Tibial nerve (tissue), 4 donors: ENCODE results near the gene GIMD1. TPM values are rescaled to one million over a fixed set of nuclear protein-coding genes. Genes with fewer than 3 reads are reported as not detected.
"Not testable (repeated sequence)": the region's sequence is repeated elsewhere in the genome, so short reads cannot be mapped to it uniquely, and the experiment has no call there.

Source experiments
- DNase-seq, 2 donors: peaks; one replicate each; pipeline ENCODE4 v3.0.0-alpha.2; 2019; ENCODE audit warnings: low spot score in 2 of 2
- H3K27ac ChIP-seq, 4 donors: fragments of 200-600 bp; sonication (generic) in 3 of 4; one replicate each; pipeline ENCODE4 v1.5.1; 2017 to 2019; ENCODE audit warnings: mild to moderate bottlenecking in 1 of 4
- H3K27me3 ChIP-seq, 2 donors: fragments of 200-600 bp; sonication (generic) in 1 of 2; one replicate each; pipeline versions ENCODE4 v1.5.1 to v1.6.0; 2017 to 2019
- H3K36me3 ChIP-seq, 3 donors: fragments of 200-600 bp; sonication (generic); one replicate each; pipeline ENCODE4 v1.5.1; 2018 to 2019
- H3K4me1 ChIP-seq, 4 donors: fragments of 200-600 bp; sonication (generic) in 3 of 4; one replicate each; pipeline ENCODE4 v1.5.1; 2017 to 2019
- H3K4me3 ChIP-seq, 4 donors: fragments of 200-600 bp; sonication (generic) in 3 of 4; one replicate each; pipeline ENCODE4 v1.5.1; 2017 to 2019; ENCODE audit warnings: mild to moderate bottlenecking in 1 of 4, moderate library complexity in 1 of 4
- H3K9me3 ChIP-seq, 4 donors: fragments of 200-600 bp; sonication (generic) in 3 of 4; one replicate each; pipeline ENCODE4 v1.5.1; 2017 to 2019
- EP300 ChIP-seq, 2 donors: sonication (generic); formaldehyde crosslinking; IDR thresholded peaks; one replicate each; pipeline ENCODE4 v1.6.1; 2017; ENCODE audit warnings: antibody characterized with exemption in 2 of 2, mild to moderate bottlenecking in 1 of 2
- POLR2A ChIP-seq, 2 donors: fragments of 450-650 bp; IDR thresholded peaks; one replicate each; pipeline ENCODE4 v1.6.1; 2017; ENCODE audit warnings: antibody characterized with exemption in 2 of 2, mild to moderate bottlenecking in 2 of 2, moderate library complexity in 2 of 2
- WGBS, 2 donors: methylation state at CpG; one replicate each; pipeline ENCODE4 v1.1.5; 2018; 5-methylcytosine and 5-hydroxymethylcytosine counted together
- total RNA-seq, 4 donors: library from RNA; depleted of rRNA; stranded (reverse); fragments of >200 nt; gene quantifications; one replicate each; pipeline ENCODE4 v1.1.0, GENCODE V29; 2016
- TF ChIP-seq, protein P1 (sequence below), 5 experiments: fragments of 200-600 bp in 3 of 5; fragments of 450-650 bp in 2 of 5; sonication (generic) in 3 of 5; IDR thresholded peaks; one replicate each; pipeline ENCODE4 v1.5.1; 2016 to 2019; ENCODE audit warnings: antibody characterized with exemption in 5 of 5, mild to moderate bottlenecking in 3 of 5, moderate library complexity in 2 of 5

Gene GIMD1
- not detected for total RNA-seq

- no peaks in the 10 kb centered on the region for H3K36me3 ChIP-seq
- no peak within 1 kb of the TSS for H3K4me3 ChIP-seq
- TF ChIP-seq, protein P1, sequence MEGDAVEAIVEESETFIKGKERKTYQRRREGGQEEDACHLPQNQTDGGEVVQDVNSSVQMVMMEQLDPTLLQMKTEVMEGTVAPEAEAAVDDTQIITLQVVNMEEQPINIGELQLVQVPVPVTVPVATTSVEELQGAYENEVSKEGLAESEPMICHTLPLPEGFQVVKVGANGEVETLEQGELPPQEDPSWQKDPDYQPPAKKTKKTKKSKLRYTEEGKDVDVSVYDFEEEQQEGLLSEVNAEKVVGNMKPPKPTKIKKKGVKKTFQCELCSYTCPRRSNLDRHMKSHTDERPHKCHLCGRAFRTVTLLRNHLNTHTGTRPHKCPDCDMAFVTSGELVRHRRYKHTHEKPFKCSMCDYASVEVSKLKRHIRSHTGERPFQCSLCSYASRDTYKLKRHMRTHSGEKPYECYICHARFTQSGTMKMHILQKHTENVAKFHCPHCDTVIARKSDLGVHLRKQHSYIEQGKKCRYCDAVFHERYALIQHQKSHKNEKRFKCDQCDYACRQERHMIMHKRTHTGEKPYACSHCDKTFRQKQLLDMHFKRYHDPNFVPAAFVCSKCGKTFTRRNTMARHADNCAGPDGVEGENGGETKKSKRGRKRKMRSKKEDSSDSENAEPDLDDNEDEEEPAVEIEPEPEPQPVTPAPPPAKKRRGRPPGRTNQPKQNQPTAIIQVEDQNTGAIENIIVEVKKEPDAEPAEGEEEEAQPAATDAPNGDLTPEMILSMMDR (IDR thresholded peaks at IDR 0.05): no peak
- no peak for TF ChIP-seq EP300 (IDR thresholded peaks at IDR 0.05)
- TF ChIP-seq POLR2A (IDR thresholded peaks at IDR 0.05): no peak
- H3K9me3 ChIP-seq: no peaks in the 10 kb centered on the region
- H3K27ac ChIP-seq: no peak within 1 kb of the TSS
- WGBS, 2 donors: 72 to 74% methylated on average over 5 of the region's 5 CpGs
- DNase-seq: no peak
- H3K4me1 ChIP-seq: peaks cover 0 to 17% (median 3%) of the 10 kb centered on the region in 4 donors
- H3K27me3 ChIP-seq: no peaks in the 10 kb centered on the region
These were observed at the start of gene GIMD1 for GRCh38 chr4:106368678-106369077. GIMD1 (minus strand) TSS chr4:106368778; CDS start chr4:106367435, 1,343 bp downstream.

DNA sequence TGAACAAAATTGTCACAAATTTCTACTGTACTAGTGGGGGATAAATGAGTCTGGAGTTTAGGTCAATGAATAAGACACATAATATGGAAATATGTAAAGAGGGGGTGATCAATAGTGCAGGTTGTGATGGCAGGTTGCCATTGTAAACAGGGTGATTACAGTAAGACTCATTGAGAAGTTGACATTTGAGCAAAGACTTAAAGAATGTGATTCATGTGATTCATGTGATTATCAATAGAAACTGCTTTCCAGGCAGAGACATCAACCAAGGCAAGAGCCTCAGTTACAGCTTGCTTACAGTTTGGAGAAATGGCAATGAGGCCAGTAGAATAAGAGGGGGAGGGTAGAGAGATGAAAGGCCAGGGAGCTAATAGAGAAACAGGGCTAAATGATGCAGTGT lies 45.8 kb upstream of the GIMD1 start:
- no peaks in the 10 kb centered on the region for H3K4me1 ChIP-seq
- no peaks in the 10 kb centered on the region for H3K27me3 ChIP-seq
- H3K27ac ChIP-seq: no peak overlapping the region
- no peaks in the 10 kb centered on the region for H3K9me3 ChIP-seq
- TF ChIP-seq EP300 (IDR thresholded peaks at IDR 0.05): no peak
- TF ChIP-seq, protein P1 (IDR thresholded peaks at IDR 0.05): no peak
- TF ChIP-seq POLR2A (IDR thresholded peaks at IDR 0.05): no peak
- no peak for DNase-seq
- H3K4me3 ChIP-seq: no peak overlapping the region
- H3K36me3 ChIP-seq: no peaks in the 10 kb centered on the region

DNA sequence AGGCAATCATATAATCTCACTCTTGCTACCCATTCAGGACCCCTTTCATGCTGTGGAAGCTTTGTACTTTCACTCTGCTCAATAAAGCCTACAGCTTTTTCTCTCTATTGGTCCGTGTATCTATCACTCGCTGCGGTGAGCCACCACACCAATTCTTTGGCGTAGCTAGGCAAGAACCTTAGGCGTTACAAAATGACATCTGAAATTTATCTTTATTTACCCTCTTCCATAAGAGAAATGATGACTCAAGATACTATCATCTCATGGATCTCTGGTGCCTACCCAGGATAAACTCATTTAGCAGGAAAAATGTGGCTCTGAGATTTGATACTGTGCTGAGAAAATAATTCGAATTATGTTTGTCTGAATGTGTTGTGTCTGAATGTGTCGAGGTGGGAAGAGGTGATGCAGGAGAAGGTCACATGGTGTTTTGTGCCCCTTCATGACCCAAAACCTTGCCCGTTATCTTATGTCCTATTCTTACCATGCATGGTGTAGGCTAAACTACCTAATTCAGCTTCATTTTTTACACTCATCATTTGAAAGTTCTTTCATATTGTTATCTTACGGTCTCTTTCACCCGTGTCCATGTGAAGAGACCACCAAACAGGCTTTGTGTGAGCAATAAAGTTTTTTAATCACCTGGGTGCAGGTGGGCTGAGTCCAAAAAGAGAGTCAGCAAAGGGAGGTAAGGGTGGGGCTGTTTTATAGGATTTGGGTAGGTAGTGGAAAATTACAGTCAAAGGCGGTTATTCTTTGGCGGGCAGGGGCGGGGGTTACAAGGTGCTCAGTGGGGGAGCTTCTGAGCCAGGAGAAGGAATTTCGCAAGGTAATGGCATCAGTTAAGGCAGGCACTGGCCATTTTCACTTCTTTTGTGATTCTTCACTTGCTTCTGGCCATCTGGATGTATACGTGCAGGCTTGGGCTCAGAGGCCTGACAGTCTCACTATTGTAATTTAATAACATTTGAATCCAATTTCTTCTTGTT lies 41.6 kb upstream of the GIMD1 start:
- Histone ChIP-seq H3K4me3 (no peak overlapping the region), H3K9me3 (no peaks in the 10 kb centered on the region), H3K36me3 (no peaks in the 10 kb centered on the region), H3K27me3 (no peaks in the 10 kb centered on the region), H3K4me1 (no peaks in the 10 kb centered on the region), H3K27ac (no peak overlapping the region)
- DNase-seq: no peak
- WGBS, 2 donors: 92 to 93% methylated on average over 15 of the region's 15 CpGs
- TF ChIP-seq EP300 (IDR thresholded peaks at IDR 0.05) (no peak), POLR2A (IDR thresholded peaks at IDR 0.05) (no peak)
- TF ChIP-seq, protein P1 (IDR thresholded peaks at IDR 0.05): no peak

GRCh38 chr4:106408004-106408403 lies 39.4 kb upstream of the GIMD1 start:
- H3K4me1 ChIP-seq, H3K27ac ChIP-seq, H3K4me3 ChIP-seq, H3K36me3 ChIP-seq, H3K27me3 ChIP-seq, DNase-seq, H3K9me3 ChIP-seq: not testable (repeated sequence)
- WGBS, 2 donors: 68 to 81% methylated on average over 3 of the region's 3 CpGs

DNA sequence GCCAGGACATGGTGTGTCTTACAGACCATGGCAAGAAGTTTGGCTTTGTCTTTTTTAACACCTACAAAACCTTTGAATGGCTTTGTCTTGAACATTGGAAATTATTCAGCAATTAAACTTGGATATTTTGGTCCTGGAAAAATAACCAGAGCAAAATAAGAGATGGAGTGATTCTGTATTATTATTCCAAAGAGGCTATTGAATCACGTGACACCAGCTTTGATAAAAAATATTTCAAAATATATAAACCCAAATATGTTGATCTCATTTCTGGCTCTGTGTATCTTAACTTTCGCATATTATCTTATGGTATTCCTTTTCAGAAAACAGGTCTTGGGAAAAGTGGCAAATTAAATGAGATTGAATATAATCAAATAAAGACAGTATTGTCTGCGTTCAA lies 32.6 kb upstream of the GIMD1 start:
- TF ChIP-seq POLR2A (IDR thresholded peaks at IDR 0.05) (no peak), EP300 (IDR thresholded peaks at IDR 0.05) (no peak)
- TF ChIP-seq, protein P1 (IDR thresholded peaks at IDR 0.05): no peak
- H3K9me3 ChIP-seq: peaks cover 0 to 35% (median 0%) of the 10 kb centered on the region in 4 donors
- WGBS, 2 donors: 92 to 94% methylated on average over 3 of the region's 3 CpGs
- H3K36me3 ChIP-seq: no peaks in the 10 kb centered on the region
- H3K4me1 ChIP-seq: no peaks in the 10 kb centered on the region
- H3K27me3 ChIP-seq: no peaks in the 10 kb centered on the region
- no peak for DNase-seq
- no peak overlapping the region for H3K27ac ChIP-seq
- no peak overlapping the region for H3K4me3 ChIP-seq

GRCh38 chr4:106398898-106399297 lies 30.3 kb upstream of the GIMD1 start:
- not testable (repeated sequence) for DNase-seq, H3K27ac ChIP-seq, H3K27me3 ChIP-seq, H3K4me1 ChIP-seq, H3K4me3 ChIP-seq, H3K36me3 ChIP-seq
- H3K9me3 ChIP-seq: peaks cover 0 to 53% (median 7%) of the 10 kb centered on the region in 4 donors
- WGBS, 2 donors: 83 to 89% methylated on average over 2 to 4 of the region's 4 CpGs
